Vagina (tissue), 2 donors: Measurements from ENCODE around the gene P2RY11. TPM values are rescaled to one million over a fixed set of nuclear protein-coding genes. Genes with fewer than 3 reads are reported as not detected.
A peak's percentile ranks its signal among the peaks of the same experiment; 100 is the strongest.

Experiments used
- DNase-seq, 2 donors: peaks; one replicate each; pipeline ENCODE4 v3.0.0-alpha.2; 2017; ENCODE audit errors: extremely low spot score in 2 of 2
- H3K27ac ChIP-seq: fragments of 200-600 bp; sonication (generic); one replicate; pipeline ENCODE4 v1.5.1; 2019
- H3K27me3 ChIP-seq: fragments of 200-600 bp; sonication (generic); one replicate; pipeline ENCODE4 v1.5.1; 2019
- H3K36me3 ChIP-seq, 2 donors: fragments of 200-600 bp; sonication (generic); one replicate each; pipeline ENCODE4 v1.5.1; 2017 to 2019
- H3K4me1 ChIP-seq: fragments of 200-600 bp; sonication (generic); one replicate; pipeline ENCODE4 v1.5.1; 2019
- H3K4me3 ChIP-seq, 2 donors: fragments of 200-600 bp; sonication (generic); 1 replicate in 1 of 2; 2 replicates in 1 of 2; pipeline ENCODE4 v1.5.1; 2016 to 2019
- H3K9me3 ChIP-seq: fragments of 200-600 bp; sonication (generic); one replicate; pipeline ENCODE4 v1.5.1; 2019
- CTCF ChIP-seq, 3 experiments: fragments of 450-650 bp in 2 of 3; fragments of 200-600 bp in 1 of 3; sonication (generic) in 1 of 3; IDR thresholded peaks; one replicate each; pipeline ENCODE4 v1.5.1; 2017 to 2019; ENCODE audit warnings: antibody characterized with exemption in 3 of 3, mild to moderate bottlenecking in 2 of 3, moderate library complexity in 2 of 3
- POLR2A ChIP-seq, 2 donors: fragments of 450-650 bp; IDR thresholded peaks; one replicate each; pipeline ENCODE4 v1.6.1; 2017; ENCODE audit warnings: antibody characterized with exemption in 2 of 2, mild to moderate bottlenecking in 2 of 2, moderate library complexity in 2 of 2
- POLR2AphosphoS5 ChIP-seq, 2 donors: sonication (generic); formaldehyde crosslinking; IDR thresholded peaks; one replicate each; pipeline ENCODE4 v1.9.0; 2017; ENCODE audit warnings: antibody characterized with exemption in 2 of 2, mild to moderate bottlenecking in 2 of 2, low read depth in 1 of 2; ENCODE audit not compliant: insufficient read depth in 1 of 2
- intact Hi-C: fragments of 100-400 bp; cut with DNase I; formaldehyde crosslinking; loops from one replicate; pipeline ENCODE4 v1.15.1; 2023
- total RNA-seq: library from RNA; depleted of rRNA; stranded (reverse); fragments of >200 nt; gene quantifications from one replicate; pipeline ENCODE4 v1.2.3, GENCODE V29; 2016

The P2RY11 gene
- total RNA-seq, 1 donor from 2014 or later = 9.1 TPM

DNA sequence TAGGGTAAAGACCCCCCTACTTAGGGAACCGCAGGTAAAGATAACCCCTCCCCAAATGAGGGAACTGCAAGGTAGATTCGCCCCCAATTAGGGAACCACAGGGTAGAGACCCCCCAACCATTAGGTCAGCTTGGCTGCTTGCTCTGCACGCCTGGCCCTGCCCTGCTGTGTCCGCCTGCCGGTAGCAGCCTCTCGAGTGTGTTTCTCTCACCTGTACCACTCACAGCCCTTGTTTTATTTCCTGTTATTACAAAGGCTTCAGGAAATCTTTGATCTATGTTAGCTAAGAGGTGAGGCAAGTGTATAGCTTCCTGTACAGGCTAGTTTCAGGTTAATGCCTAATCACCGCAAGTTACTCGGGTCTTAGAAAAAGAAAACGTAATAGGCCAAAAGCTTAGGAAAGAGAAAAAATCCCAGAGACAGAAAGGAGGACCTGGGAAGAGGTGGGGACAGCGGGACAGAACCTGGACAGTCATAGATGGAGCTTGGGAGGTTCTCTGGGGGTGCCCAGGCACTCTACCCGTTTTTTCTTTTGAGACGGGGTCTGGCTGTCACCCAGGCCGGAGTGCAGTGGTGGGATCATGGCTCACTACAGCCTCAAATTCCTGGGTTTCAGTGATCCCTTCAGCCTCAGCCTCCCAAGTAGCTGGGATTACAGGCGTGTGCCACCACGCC is 31.3 kb downstream of the P2RY11 start:
- no peaks in the 10 kb centered on the region for H3K9me3 ChIP-seq
- TF ChIP-seq POLR2AphosphoS5 (IDR thresholded peaks at IDR 0.05; ENCODE audit: insufficient read depth in 1 of 2, low read depth in 1 of 2) (no peak), CTCF (IDR thresholded peaks at IDR 0.05) (no peak)
- intact Hi-C loops = no loop called here
- H3K4me1 ChIP-seq = no peaks in the 10 kb centered on the region
- peaks cover 0 to 95% of the 10 kb centered on the region in 2 donors for H3K36me3 ChIP-seq
- H3K27ac ChIP-seq = peak overlapping the region; percentile 27
- H3K4me3 ChIP-seq = no peak overlapping the region
- no peaks in the 10 kb centered on the region for H3K27me3 ChIP-seq
- DNase-seq = no peak

DNA sequence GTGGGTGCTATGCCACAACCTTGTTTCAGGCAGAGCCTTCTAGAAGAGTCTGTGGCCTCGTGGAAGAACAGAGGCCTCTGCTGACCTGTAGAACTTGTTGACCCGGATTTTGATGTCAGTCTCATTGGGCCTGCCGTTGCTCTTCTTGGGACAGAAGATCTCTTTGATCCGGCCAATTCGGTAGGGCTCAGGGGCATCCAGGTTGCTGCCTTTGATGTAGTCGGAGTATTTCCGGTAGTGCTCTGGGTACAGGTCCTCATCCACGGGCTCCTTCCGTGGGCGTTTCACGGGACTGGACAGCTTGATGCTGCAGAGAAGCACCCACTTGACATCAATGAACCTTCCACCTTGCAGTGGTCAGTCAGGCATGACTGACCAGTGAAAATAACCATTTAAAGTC is 32.2 kb downstream of the P2RY11 start:
- Histone ChIP-seq H3K27ac (no peak overlapping the region), H3K36me3 (peaks cover 0 to 90% of the 10 kb centered on the region in 2 donors), H3K4me3 (no peak overlapping the region), H3K27me3 (no peaks in the 10 kb centered on the region), H3K4me1 (no peaks in the 10 kb centered on the region), H3K9me3 (no peaks in the 10 kb centered on the region)
- no peak for TF ChIP-seq POLR2A (IDR thresholded peaks at IDR 0.05)
- TF ChIP-seq POLR2AphosphoS5 (IDR thresholded peaks at IDR 0.05; ENCODE audit: insufficient read depth in 1 of 2, low read depth in 1 of 2) = no peak
- no peak for TF ChIP-seq CTCF (IDR thresholded peaks at IDR 0.05)
- intact Hi-C loops = no loop called here
- DNase-seq = no peak

DNA sequence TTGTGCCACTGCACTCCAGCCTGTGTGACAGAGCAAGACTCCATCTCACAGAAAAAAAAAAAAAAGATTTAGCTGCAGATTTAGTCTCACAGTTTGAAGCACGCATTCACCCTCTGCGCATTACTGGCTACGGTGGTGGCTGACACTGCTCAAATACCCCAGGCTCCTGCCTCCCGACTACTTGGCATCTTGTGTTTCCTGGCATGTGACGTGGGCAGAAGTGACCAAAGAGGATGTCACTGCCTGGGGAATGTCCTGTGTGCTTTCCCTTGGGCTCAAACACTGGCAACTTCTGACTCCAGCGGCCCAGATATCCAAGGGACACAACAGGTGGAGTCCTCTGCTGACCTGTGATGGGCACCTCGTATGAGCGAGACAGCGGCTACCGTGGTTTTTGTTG is 32.9 kb downstream of the P2RY11 start:
- no peaks in the 10 kb centered on the region for H3K9me3 ChIP-seq
- H3K4me1 ChIP-seq = no peaks in the 10 kb centered on the region
- no peak for TF ChIP-seq CTCF (IDR thresholded peaks at IDR 0.05)
- no peak for TF ChIP-seq POLR2AphosphoS5 (IDR thresholded peaks at IDR 0.05; ENCODE audit: insufficient read depth in 1 of 2, low read depth in 1 of 2)
- TF ChIP-seq POLR2A (IDR thresholded peaks at IDR 0.05) = no peak
- no peak for DNase-seq
- peaks cover 0 to 91% of the 10 kb centered on the region in 2 donors for H3K36me3 ChIP-seq
- no peaks in the 10 kb centered on the region for H3K27me3 ChIP-seq
- H3K27ac ChIP-seq = no peak overlapping the region
- intact Hi-C loops = no loop called here
- no peak overlapping the region for H3K4me3 ChIP-seq

GRCh38 chr19:10145031-10145430 is 33.5 kb downstream of the P2RY11 start:
- H3K36me3 ChIP-seq = peaks cover 0 to 91% of the 10 kb centered on the region in 2 donors
- no peak for DNase-seq
- H3K4me3 ChIP-seq = no peak overlapping the region
- no peaks in the 10 kb centered on the region for H3K27me3 ChIP-seq
- TF ChIP-seq CTCF (IDR thresholded peaks at IDR 0.05) (no peak), POLR2A (IDR thresholded peaks at IDR 0.05) (no peak), POLR2AphosphoS5 (IDR thresholded peaks at IDR 0.05; ENCODE audit: insufficient read depth in 1 of 2, low read depth in 1 of 2) (no peak)
- H3K9me3 ChIP-seq = no peaks in the 10 kb centered on the region
- H3K4me1 ChIP-seq = no peaks in the 10 kb centered on the region
- no peak overlapping the region for H3K27ac ChIP-seq
- intact Hi-C loops = no loop called here

DNA sequence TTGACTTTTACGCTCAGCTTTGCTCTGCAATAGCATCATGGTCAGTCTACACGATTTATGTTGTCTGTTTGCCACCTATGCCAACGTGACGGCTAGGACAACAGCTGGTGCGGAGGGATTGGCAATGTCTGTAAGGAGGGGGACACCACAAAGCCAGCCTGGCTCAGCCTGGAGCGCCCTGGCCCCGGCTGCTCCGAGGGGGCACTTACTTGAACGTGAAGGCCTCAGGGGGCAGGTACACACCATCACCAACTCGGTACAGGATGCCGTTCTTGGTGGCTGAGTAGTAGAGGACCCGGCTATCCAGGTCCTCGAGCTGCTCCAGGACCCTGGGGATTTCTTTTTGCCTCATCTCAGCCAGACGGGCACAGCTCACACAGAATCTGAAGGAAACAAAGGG is 34.6 kb downstream of the P2RY11 start:
- intact Hi-C loops = no loop called here
- H3K27ac ChIP-seq = no peak overlapping the region
- peaks cover 0 to 91% of the 10 kb centered on the region in 2 donors for H3K36me3 ChIP-seq
- H3K4me1 ChIP-seq = no peaks in the 10 kb centered on the region
- no peak for DNase-seq
- no peak overlapping the region for H3K4me3 ChIP-seq
- no peaks in the 10 kb centered on the region for H3K27me3 ChIP-seq
- no peaks in the 10 kb centered on the region for H3K9me3 ChIP-seq
- TF ChIP-seq CTCF (IDR thresholded peaks at IDR 0.05) (no peak), POLR2A (IDR thresholded peaks at IDR 0.05) (no peak), POLR2AphosphoS5 (IDR thresholded peaks at IDR 0.05; ENCODE audit: insufficient read depth in 1 of 2, low read depth in 1 of 2) (no peak)
